AG20443 (cell line): Measurements from ENCODE around the gene TAAR9.
"Not testable (repeated sequence)": the region's sequence is repeated elsewhere in the genome, so short reads cannot be mapped to it uniquely, and the experiment has no call there.

Experiments
- DNase-seq: peaks from one replicate; pipeline ENCODE4 v3.0.0; 2012; ENCODE audit warnings: low spot score, mixed read lengths

The TAAR9 gene

GRCh38 chr6:132513831-132514545 lies 24.1 kb upstream of the TAAR9 start:
- no peak for DNase-seq

GRCh38 chr6:132515386-132515785 lies 22.7 kb upstream of the TAAR9 start:
- DNase-seq = no peak

GRCh38 chr6:132520953-132521352 lies 17.1 kb upstream of the TAAR9 start:
- DNase-seq = peak; percentile 20

GRCh38 chr6:132524646-132525045 lies 13.4 kb upstream of the TAAR9 start:
- no peak for DNase-seq

GRCh38 chr6:132525866-132526265 lies 12.2 kb upstream of the TAAR9 start:
- no peak for DNase-seq

GRCh38 chr6:132526461-132526860 lies 11.6 kb upstream of the TAAR9 start:
- no peak for DNase-seq

- no peak for DNase-seq
Measured at GRCh38 chr6:132527791-132528190, 10.3 kb upstream of the TAAR9 start.

GRCh38 chr6:132530293-132530974 lies 7.6 kb upstream of the TAAR9 start:
- peak; percentile 34 for DNase-seq

GRCh38 chr6:132534546-132534945 lies 3.5 kb upstream of the TAAR9 start:
- not testable (repeated sequence) for DNase-seq

- no peak for DNase-seq
Measured at GRCh38 chr6:132537145-132537544, 932 bp upstream of the TAAR9 start.

- no peak for DNase-seq
Measured at GRCh38 chr6:132544826-132545225, 6.7 kb downstream of the TAAR9 start.

- DNase-seq = no peak
Measured at GRCh38 chr6:132548746-132549463, 10.8 kb downstream of the TAAR9 start.

GRCh38 chr6:132551214-132551613 lies 13.1 kb downstream of the TAAR9 start:
- DNase-seq = no peak

GRCh38 chr6:132552372-132552771 lies 14.3 kb downstream of the TAAR9 start, which contains the start of gene TAAR8:
Gene TAAR8, plus strand, starts transcription at chr6:132552672. Its CDS starts 21 bp downstream, at chr6:132552693.
- no peak for DNase-seq

GRCh38 chr6:132560087-132560486 lies 22.0 kb downstream of the TAAR9 start:
- not testable (repeated sequence) for DNase-seq

GRCh38 chr6:132566404-132566803 lies 28.3 kb downstream of the TAAR9 start:
- DNase-seq = no peak

GRCh38 chr6:132567566-132567965 lies 29.5 kb downstream of the TAAR9 start:
- no peak for DNase-seq

GRCh38 chr6:132568611-132569010 lies 30.5 kb downstream of the TAAR9 start:
- no peak for DNase-seq

- no peak for DNase-seq
Measured at GRCh38 chr6:132569170-132569569, 31.1 kb downstream of the TAAR9 start.

- DNase-seq = no peak
Measured at GRCh38 chr6:132570221-132570777, 32.2 kb downstream of the TAAR9 start, which contains the start of gene TAAR6. Gene TAAR6, plus strand, starts transcription at chr6:132570322. Its CDS starts 0 bp downstream, at chr6:132570322.

- DNase-seq = no peak
Measured at GRCh38 chr6:132571774-132572173, 33.7 kb downstream of the TAAR9 start.

- no peak for DNase-seq
Measured at GRCh38 chr6:132584698-132585097, 46.6 kb downstream of the TAAR9 start.
